Hematopoietic multipotent progenitor cell (in vitro differentiated cells): ENCODE results near the gene GPRC6A. TPM values are rescaled to one million over a fixed set of nuclear protein-coding genes. Genes with fewer than 3 reads are reported as not detected.
A peak's percentile ranks its signal among the peaks of the same experiment; 100 is the strongest.

Experiments
- DNase-seq, 3 donors: peaks; one replicate each; pipeline ENCODE4 v3.0.0-alpha.2; 2011 to 2015; ENCODE audit warnings: low read depth in 2 of 3, low spot score in 2 of 3
- total RNA-seq: library from RNA; depleted of rRNA; stranded (reverse); fragments of >200 nt; gene quantifications from one replicate; pipeline ENCODE4 v1.2.3, GENCODE V29; 2012

The GPRC6A gene
- total RNA-seq, 1 donor: not detected

DNA sequence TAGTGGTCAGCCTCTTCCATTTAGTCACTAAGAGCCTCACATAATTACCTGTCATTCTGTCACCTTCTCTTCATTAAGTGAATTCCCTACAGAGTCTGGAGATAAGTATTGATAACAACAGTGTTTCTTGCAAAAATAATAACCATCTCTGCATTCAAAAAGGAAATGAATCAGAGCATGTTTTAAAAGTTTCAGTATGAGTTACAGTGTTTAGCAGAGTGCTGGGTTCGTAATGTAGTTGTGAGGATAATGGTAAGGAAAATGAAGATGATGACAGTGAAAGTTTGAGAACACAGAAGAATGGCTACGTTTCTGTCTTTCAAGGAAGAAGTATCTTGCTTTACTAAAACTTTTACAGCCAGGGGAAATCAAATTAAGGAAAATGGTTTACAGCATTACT is 31.3 kb downstream of the GPRC6A start:
- no peak for DNase-seq

DNA sequence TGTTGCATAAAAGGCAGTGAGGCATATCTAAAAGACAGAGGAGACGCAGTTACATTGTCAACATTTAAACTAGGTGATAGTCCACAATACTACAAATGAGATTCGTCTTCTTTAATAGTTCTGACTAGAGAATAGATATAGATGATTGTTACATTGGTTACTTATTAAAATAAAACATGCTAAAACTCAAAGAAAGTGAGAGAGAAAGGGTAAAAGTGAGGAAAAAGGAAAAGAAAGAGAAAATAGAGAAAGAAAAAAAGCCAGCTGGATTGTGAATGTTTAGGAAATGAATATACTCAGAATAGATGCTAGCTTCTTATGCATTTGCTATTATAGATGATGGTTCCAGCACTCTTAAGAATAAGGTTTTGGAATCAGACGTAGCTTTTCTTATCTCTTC is 35.7 kb downstream of the GPRC6A start:
- DNase-seq: no peak

DNA sequence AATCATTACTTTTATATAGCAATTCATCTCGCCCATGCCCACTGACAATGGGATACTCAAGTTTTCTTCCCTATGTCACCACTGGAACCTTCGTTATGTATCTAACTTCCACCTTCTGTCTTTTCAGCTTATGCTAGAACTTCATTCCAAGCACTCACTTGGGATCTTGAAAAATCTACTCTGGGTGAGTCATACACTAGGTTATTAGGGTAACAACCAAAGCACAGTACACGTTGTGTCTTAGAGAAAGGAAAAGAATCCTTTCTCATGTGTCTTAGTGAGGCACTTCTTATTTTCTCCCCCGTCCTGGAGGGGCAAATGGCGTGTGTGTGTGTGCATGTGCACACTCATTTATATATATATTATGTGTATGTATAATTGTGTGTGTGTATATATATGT is 45.0 kb downstream of the GPRC6A start:
- DNase-seq: no peak

DNA sequence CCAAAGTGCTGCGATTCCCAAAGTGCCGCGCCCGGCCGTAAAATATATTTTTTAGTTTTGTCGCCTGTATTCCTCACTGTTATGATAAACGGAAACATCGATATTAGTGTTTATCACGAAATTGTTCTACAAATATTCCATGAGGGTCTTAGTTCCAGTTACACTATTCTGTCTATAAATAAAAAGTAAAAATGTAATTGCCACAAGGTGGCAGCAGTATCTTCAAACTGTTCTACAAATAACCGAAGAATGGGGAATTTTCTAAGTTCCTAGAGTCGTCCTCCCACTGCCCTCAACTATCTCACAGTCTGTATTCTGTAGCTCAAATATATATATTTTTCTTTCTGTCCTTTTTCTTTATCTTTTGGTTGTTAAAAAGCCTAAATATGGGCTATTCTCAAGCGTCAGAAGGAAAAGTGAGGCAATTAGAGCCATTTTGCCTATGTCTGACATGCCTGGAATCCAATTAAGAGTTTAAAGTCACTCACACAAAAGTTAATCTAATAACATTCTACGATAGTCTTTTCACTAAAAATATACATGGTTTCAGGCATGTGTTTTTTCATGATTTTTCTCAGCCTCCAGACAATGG is 49.2 kb downstream of the GPRC6A start:
- peak in 2 of 3 donors; percentile 22 to 55 for DNase-seq

DNA sequence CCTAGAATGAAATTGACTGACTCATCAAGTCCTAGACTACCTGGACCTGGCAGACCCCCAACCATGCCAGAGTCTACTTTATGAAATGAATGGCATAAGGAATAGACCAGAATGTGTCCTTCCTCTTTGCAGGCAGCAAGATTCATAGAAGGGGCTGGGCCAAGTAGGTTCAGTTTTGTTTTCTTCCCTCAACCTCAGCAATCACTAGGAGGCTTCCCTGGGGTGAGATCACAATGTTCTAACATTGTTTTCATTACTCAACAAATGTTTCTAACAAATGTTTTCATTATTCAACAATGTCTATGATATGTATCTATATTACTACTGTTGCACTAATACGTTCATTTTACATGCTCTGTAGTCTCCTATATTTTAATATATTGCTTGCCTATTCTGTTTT is 55.0 kb downstream of the GPRC6A start:
- DNase-seq: no peak

DNA sequence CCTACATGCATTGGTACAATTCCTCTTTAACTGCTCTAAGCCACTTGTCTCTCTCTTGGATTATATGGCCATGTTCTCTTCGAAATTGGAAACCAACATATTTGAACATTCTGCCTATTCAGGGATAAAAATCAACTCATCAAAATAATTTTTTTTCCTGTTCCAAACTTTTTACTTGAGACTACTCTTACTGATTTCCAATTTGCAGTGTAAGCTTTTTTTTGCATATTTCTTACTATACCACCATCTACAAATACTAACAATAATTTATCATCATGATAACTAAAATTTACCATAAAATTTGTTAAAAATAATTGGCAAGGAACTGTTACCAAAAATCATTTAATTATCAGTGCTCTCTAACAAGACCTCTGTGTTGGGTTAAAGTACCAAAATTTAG is 56.4 kb downstream of the GPRC6A start:
- DNase-seq: no peak

DNA sequence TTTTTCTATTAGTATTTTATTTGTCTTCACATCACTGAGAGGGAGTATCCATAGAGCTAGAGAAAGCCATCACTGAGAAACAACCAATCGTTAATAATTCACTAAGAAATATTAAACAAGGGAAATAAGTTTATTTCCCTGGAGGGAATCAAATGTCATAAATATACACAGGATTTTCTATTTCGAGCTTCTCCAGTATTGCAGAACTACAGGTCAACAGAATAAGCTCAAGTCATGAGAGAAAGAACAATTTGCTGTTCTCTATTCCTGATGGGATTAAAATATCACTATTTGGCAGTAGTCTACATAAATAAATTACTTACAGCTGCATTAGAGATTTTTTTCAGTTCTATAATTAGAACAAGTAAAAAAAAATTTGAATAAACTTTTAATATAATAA is 61.2 kb downstream of the GPRC6A start:
- DNase-seq: no peak

DNA sequence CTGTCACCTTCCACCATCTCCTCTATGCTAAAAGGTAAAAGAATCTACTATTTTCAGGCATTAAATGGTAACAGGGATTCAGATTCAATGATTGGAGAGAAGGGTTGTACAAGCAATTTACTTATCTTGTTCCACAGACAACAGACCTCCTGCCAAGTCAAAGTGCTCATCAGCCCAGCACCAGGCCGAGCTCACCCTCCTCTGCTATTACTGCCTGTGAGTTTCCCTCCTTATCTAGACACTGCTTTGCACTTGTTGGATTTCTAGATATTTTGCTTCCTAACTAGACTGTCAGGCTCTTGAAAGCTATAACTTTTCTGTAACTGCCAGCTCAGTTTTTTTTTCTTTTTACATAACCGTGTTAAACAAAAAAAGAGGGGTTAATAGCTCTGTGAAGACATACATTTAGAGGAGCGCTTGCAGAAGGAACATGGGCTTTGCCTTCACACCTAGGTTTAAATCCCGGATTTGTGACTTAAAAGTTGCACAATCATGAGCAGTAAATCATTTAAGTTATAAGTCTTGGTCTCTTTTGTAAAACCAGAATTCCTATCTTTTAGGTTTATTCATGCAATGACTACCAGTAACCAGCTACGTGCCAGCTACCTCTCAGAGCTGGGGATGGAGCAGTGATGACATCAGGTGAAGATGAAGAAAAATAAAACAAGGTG is 62.2 kb downstream of the GPRC6A start:
- DNase-seq: peak in 1 of 3 donors; percentile 13

DNA sequence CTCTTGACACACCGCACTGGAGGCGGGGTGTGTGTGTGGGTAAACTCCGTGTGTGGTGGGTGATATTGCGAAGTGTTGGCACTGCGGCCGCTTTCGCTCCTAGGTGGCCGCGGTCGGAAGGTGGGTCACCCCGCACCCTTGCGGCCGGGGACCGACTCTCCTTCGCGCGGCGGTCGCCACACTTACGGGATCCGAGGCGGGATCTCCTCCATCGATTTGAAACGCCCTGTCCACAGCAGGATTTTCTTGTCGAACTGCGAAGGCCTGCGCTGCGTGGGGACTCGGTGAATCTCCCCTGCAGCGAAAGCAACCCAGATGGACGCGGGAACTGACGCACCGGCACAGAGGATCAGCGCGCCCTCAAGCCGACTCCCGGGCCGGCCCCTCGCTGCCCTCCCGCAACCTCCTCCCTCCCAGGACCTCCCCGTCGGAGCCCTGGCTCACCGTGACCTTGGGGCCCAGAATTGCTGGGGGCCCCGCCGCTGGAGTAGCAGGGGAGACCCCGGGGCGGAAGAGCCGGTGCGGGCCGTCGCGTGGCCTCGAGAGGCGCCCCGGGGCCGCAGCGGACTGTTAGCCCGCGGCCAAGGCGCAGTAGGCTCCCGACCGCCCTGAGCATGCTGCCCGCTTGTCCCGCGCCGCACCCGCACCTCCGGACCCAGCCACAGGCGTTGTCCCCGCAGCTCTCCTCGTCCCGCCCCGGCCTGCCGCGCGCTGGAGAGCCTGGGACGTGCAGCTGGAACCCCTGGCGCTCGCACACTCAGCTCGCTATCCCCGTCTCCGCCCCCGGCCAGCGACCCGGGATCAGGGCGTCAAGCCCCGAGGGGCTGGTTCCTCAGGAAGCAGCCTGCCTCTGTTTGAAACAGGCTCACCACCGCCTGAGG is 63.7 kb downstream of the GPRC6A start, which contains the start of gene FAM162B:
FAM162B (minus strand) TSS at position 759 of the 881 bp plus-strand sequence; CDS start at position 616, 143 bp downstream.
- DNase-seq: peak in 2 of 3 donors; percentile 14 to 26

DNA sequence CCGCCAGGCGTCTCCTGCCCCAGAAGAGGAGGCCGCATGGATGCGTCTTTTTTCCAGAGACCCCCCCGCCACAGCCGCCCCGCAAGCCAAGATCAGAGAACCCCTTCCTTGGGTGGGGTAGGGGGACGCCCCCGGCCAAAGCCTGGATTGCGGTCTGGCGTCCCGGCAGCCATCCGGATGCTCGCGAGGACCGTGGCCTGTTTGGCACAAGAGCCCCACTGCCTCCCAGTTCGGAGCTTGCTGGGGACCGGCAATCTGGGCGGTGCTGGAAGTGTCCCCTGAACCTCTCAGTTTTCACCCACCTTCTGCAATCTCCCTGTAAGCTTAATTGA is 64.3 kb downstream of the GPRC6A start:
- DNase-seq: no peak

DNA sequence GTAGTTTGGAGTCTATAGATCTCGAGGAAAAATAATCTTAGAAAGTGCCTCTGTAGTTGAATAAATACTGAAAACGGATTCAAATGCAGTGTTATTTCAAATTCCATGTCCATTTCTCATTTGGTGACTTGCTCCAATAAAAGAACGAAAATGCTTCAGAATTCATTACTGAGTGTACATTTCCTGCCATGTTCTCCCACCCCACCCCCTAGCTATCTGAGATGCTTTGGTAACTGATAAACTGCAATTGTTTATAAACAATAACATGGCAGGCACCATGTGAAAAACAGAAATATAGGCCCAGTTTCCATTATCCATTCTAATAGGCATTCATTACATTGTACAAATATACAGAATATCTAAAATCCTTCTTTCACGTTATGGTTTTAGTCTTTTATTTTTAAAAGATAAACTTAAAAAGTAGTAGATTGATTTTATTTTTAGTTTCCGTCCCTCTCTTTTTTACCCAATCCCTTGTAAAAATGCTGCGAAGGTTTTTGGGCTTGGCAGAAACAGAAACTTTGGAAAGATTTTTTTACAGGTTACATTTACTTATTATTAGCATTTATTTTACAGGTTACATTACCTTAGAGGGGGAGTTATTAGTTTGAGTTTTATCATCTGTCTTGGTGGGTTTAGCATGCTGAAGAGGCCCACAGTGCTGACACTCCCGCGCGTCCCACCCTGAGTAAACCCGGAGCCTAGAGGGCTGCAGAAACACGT is 64.8 kb downstream of the GPRC6A start:
- no peak for DNase-seq

DNA sequence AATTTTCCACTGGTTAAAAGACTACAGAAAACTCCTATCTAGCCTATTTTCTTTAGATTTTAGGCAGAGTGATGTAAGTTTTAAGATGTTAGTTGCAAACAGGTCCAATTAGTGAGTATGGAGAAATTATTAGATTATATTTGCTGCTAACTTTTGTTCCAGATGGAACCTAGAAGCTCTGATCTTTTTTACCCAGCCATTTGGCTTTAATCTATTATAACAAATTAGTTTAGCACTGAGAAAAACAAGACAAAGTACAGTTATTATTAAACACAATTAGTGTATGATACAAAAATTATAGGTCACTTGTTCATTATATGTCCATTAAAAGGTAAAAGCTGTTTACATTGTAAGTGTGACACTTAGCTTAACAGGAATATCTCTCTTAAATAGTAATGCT is 65.8 kb downstream of the GPRC6A start:
- DNase-seq: no peak

DNA sequence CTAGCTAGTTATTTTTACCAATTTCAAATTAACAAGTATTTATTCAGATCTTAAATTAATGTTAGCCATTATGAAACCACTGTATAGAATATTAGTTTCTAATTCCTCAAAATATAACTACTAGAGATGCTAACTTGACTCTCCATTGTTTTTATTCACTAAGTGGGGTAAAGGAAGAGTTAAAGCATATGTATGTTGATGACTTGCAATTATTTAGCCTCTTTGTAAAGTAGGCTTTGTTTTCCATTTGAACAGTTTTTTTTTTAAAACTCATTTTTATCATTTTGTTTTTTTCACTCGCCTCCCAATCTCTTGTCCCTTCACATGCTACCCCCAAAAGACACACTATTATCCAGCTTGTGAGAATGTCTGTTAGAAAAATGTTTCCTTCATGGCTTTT is 66.6 kb downstream of the GPRC6A start:
- DNase-seq: no peak

DNA sequence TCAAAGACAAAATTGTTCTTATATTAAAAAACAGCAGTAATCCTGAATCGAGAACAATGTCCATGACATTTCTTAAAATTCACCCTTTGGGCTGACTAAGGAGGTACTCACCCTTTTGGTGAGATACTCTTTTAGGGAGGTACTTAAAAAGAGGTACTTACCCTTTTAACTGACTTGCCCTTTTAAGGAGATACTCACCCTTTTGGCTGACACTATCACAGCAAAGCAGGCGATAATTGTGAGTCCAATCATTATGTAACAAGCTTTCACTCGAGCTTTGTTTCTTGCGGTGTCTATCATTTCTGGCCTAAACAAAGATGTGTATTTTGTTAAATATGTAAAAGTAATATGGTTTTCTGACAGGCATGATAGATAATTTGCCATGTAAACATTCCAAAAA is 67.1 kb downstream of the GPRC6A start:
- no peak for DNase-seq

DNA sequence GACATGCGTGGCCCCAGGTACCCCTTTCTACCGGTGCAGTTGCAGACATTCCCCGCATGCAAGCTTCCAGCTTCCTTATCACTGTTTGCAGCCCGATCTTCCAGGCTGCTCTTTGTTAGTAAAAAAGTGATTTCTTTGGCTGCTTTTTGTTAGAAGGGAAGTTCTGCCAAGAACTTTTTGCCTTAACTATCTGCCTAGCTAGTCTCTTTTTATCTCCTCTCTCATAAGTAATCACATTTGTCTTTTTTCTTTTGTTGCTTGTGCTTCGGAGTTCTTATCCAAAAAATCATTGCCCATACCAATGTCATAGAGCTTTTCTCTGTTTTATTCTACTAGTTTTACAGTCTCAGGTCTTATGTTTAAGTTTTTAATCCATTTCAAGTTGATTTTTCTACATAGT is 83.7 kb downstream of the GPRC6A start:
- no peak for DNase-seq

Other genes starting within 250 kb of the GPRC6A start
- gene RSPH4A, start 212.6 kb downstream of the GPRC6A start, total RNA-seq: 1.3 TPM
- 4.6 TPM for gene ZUP1, start 160.3 kb downstream of the GPRC6A start, total RNA-seq
- gene KPNA5, start 147.9 kb downstream of the GPRC6A start, total RNA-seq: 6.2 TPM
- gene FAM162B, start 63.4 kb downstream of the GPRC6A start, total RNA-seq: not detected
- gene RFX6, start 48.2 kb upstream of the GPRC6A start, total RNA-seq: not detected